ENCODE measurements around the gene OR10A3. TPM values are rescaled to one million over a fixed set of nuclear protein-coding genes. Genes with fewer than 3 reads are reported as not detected.

OR10A3 gene
- polyA plus RNA-seq, 1 donor: 0.04 TPM

DNA sequence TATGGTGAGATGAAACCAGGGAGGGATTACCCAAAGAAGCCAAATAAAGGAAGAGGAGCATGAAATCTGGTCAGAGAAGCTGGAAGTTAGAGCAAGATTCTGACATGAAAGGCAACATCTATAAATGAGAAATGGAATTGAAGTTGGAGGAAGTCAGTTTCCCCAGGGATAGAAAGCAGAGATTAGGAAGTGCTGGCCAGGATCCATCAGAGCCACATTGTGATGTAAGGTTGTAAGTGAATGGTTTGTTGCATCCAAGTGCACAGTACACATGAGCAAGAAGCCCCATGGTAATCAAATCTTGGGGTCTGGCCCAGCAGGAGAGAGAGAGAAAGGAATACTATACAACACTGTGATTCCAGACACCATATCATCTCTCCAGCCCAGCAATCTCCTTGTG is 30.3 kb upstream of the OR10A3 start:
- Histone ChIP-seq H3K27me3 (ENCODE audit: control insufficient read depth, insufficient read depth, low read length) (peaks cover 4% of the 10 kb centered on the region), H3K36me3 (ENCODE audit: control insufficient read depth, insufficient read depth, low read length) (no peaks in the 10 kb centered on the region), H3K4me3 (ENCODE audit: low read length) (no peak overlapping the region), H3K9me3 (ENCODE audit: control insufficient read depth, low read depth, low read length) (no peaks in the 10 kb centered on the region), H3K27ac (ENCODE audit: low read length) (no peak overlapping the region), H3K4me1 (ENCODE audit: control insufficient read depth, insufficient read depth, low read length) (no peaks in the 10 kb centered on the region)
- no peak for DNase-seq

DNA sequence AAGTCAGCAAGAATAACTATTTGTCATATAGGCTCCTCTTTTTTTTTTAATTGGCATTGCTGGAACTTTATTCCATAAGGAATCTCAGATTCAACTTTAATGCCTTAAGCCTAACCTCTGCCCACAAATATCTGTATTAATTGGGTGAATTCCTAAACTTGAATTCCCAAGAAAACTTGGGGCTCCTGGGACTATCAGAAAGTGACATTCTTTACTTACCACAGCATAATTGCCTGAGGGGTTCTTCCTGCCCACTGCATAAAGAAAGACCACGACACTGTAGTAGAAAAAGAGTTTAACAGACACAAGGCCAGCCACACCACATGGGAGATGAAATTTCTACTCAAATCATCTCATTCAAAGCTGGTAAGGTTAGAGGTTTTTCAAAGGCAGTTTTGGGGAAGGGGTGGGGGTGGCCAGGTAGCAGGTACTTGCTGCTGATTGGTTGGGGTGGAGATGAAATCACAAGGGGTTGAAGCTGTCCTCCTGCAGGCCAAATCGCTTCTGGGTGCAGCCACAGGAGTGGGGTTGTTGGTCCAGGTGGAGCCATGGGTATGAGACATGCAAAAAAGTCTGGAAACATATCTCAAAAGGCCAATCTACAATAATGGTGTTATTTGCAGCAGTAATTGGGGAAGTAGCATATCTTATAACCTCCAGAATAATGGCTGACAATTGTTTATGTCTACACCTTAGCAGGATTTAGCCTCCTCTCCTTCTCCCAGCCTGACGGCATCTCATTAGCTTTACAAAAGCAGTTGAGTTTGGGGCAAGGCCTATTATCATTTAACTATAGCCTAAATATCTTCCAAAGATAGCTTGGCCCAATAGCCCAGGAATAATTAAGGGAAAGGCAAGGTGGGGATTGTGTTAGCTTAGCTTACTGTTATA is 28.5 kb upstream of the OR10A3 start:
- H3K27ac ChIP-seq (ENCODE audit: low read length): no peak overlapping the region
- no peaks in the 10 kb centered on the region for H3K4me1 ChIP-seq (ENCODE audit: control insufficient read depth, insufficient read depth, low read length)
- H3K27me3 ChIP-seq (ENCODE audit: control insufficient read depth, insufficient read depth, low read length): peaks cover 4% of the 10 kb centered on the region
- no peaks in the 10 kb centered on the region for H3K36me3 ChIP-seq (ENCODE audit: control insufficient read depth, insufficient read depth, low read length)
- H3K4me3 ChIP-seq (ENCODE audit: low read length): no peak overlapping the region
- no peaks in the 10 kb centered on the region for H3K9me3 ChIP-seq (ENCODE audit: control insufficient read depth, low read depth, low read length)
- no peak for DNase-seq
- no CpG with 5 or more reads among the region's 3 CpGs for WGBS (ENCODE audit: insufficient coverage, low lambda C conversion rate)

DNA sequence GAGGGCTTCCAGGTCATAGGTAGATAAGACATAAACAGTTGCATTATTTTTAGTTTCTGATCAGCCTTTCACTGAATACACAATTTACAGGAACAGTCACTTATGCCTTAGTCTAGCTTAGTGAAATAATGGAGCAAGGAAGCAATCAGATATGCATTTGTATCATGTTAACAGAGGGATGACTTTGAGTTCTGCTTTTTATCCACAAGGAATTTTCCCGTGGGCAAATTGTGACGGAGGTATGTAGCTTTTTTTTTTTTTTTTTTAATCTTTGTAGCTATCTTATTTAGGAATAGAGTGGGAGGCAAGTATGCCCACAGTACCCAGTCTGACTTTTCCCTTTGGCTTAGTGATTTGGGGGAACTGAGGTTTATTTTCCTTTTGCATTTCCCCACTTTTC is 27.2 kb upstream of the OR10A3 start:
- Histone ChIP-seq H3K4me1 (ENCODE audit: control insufficient read depth, insufficient read depth, low read length) (no peaks in the 10 kb centered on the region), H3K27me3 (ENCODE audit: control insufficient read depth, insufficient read depth, low read length) (peaks cover 4% of the 10 kb centered on the region), H3K9me3 (ENCODE audit: control insufficient read depth, low read depth, low read length) (no peaks in the 10 kb centered on the region), H3K4me3 (ENCODE audit: low read length) (no peak overlapping the region), H3K27ac (ENCODE audit: low read length) (no peak overlapping the region), H3K36me3 (ENCODE audit: control insufficient read depth, insufficient read depth, low read length) (no peaks in the 10 kb centered on the region)
- no CpG with 5 or more reads among the region's 2 CpGs for WGBS (ENCODE audit: insufficient coverage, low lambda C conversion rate)
- DNase-seq: no peak

DNA sequence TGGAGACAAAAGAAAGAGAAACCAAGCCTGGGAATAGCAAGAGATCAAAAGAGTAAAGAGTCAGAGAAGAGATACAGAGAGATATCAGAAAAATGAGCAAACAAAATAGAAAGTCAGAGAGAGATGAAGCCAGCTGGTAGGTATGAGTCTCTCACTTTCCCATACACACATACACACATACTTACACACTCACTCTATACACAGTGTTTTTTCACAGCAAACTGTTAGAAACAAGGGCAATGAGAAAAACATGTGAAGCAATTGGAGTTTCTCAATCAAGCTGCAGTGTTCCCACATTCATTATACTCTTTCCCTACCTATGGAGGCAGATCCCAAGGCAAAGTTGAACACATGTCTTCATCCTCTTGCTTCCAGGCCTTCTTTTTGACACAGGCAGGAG is 26.3 kb upstream of the OR10A3 start:
- Histone ChIP-seq H3K27ac (ENCODE audit: low read length) (no peak overlapping the region), H3K4me3 (ENCODE audit: low read length) (no peak overlapping the region), H3K27me3 (ENCODE audit: control insufficient read depth, insufficient read depth, low read length) (peaks cover 4% of the 10 kb centered on the region), H3K4me1 (ENCODE audit: control insufficient read depth, insufficient read depth, low read length) (no peaks in the 10 kb centered on the region), H3K36me3 (ENCODE audit: control insufficient read depth, insufficient read depth, low read length) (no peaks in the 10 kb centered on the region), H3K9me3 (ENCODE audit: control insufficient read depth, low read depth, low read length) (no peaks in the 10 kb centered on the region)
- DNase-seq: no peak

DNA sequence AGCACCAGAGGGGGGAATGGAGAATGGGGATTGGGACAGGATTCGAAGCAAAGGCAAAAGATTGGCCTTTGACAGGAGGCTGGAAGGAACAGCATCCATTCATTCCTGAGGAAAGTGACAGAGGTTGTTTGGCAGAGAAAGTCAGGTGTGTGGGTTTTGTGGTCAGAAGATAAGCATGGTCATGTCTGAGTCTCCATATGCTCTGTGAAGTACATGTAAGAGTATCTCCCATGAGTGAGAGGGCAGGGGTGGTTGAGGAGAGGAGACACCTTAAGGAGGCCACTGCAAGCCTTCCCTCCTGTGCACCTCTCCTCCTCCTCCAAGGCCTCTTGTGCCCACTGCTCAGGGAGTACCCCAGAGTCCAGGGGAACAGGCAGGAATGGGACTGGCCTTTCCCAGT is 25.6 kb upstream of the OR10A3 start:
- H3K27ac ChIP-seq (ENCODE audit: low read length): no peak overlapping the region
- WGBS (ENCODE audit: insufficient coverage, low lambda C conversion rate): no CpG with 5 or more reads among the region's 1 CpG
- H3K36me3 ChIP-seq (ENCODE audit: control insufficient read depth, insufficient read depth, low read length): no peaks in the 10 kb centered on the region
- H3K27me3 ChIP-seq (ENCODE audit: control insufficient read depth, insufficient read depth, low read length): peaks cover 4% of the 10 kb centered on the region
- no peaks in the 10 kb centered on the region for H3K4me1 ChIP-seq (ENCODE audit: control insufficient read depth, insufficient read depth, low read length)
- H3K4me3 ChIP-seq (ENCODE audit: low read length): no peak overlapping the region
- no peak for DNase-seq
- no peaks in the 10 kb centered on the region for H3K9me3 ChIP-seq (ENCODE audit: control insufficient read depth, low read depth, low read length)

DNA sequence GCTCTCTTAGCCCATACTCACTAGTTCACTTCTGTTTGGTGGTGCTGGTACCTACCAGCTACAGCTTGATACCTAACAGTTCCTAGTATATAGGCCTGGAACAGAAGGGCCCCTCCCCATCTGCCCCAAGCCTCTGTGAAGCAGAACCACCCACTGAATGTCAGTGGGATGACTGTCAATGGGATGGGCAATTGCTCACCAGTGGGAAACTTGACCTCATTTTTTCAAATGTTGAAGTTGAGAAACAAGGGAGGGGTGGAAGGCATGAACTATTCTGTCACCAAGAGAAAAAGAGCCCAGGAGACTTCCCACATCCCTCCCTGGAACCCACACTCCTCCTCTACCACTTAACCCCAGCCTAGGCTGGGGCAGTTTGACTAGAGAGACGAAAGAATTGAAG is 23.9 kb upstream of the OR10A3 start, which contains the start of gene NLRP10:
Gene NLRP10 (minus strand): TSS at position 62 of the 400 bp plus-strand sequence. CDS start 1,952 bp downstream, outside the sequence.
- Histone ChIP-seq H3K4me1 (ENCODE audit: control insufficient read depth, insufficient read depth, low read length) (no peaks in the 10 kb centered on the region), H3K27me3 (ENCODE audit: control insufficient read depth, insufficient read depth, low read length) (no peaks in the 10 kb centered on the region), H3K27ac (ENCODE audit: low read length) (no peak within 1 kb of the TSS), H3K9me3 (ENCODE audit: control insufficient read depth, low read depth, low read length) (no peaks in the 10 kb centered on the region), H3K4me3 (ENCODE audit: low read length) (no peak within 1 kb of the TSS), H3K36me3 (ENCODE audit: control insufficient read depth, insufficient read depth, low read length) (no peaks in the 10 kb centered on the region)
- DNase-seq: no peak
- no CpG with 5 or more reads among the region's 1 CpG for WGBS (ENCODE audit: insufficient coverage, low lambda C conversion rate)

DNA sequence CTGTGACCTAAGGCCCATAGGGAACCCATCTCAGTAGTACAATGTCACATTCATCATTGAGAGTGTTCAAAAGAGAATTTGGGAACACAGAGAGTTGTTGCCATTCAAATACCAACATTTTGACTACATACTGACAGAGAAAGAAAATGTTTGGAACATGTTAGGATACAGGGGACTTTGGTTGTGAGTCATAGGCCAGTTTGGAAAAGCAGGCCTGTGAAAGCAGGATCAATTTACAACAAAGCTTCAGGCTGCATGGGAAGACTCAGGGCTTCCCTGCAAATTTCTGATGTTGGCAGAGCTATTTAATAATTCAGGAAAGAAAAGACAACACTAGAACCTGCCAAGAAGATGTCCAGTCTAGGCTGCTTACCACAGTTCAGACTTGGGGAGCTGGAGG is 23.4 kb upstream of the OR10A3 start:
- Histone ChIP-seq H3K36me3 (ENCODE audit: control insufficient read depth, insufficient read depth, low read length) (no peaks in the 10 kb centered on the region), H3K27me3 (ENCODE audit: control insufficient read depth, insufficient read depth, low read length) (no peaks in the 10 kb centered on the region), H3K4me1 (ENCODE audit: control insufficient read depth, insufficient read depth, low read length) (no peaks in the 10 kb centered on the region), H3K27ac (ENCODE audit: low read length) (no peak overlapping the region), H3K4me3 (ENCODE audit: low read length) (no peak overlapping the region), H3K9me3 (ENCODE audit: control insufficient read depth, low read depth, low read length) (no peaks in the 10 kb centered on the region)
- no peak for DNase-seq

DNA sequence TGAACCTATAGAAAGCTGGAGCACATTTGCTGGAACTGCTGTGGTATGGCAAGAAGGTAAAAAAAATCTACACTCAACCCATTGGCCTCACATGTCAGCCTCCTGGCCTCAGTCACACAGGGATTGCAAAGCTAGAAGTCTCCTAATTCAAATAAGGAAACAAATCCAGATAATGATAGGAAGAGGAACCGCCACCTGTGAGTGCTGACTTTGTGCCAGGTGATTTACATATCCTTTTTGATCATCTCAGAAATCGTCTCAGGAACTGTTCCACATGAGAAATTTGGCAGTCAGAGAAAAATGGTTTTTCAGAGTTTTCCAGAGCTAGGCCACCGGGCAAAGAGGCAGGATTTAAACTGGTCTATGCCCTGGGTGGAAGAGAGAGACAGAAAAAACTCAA is 22.8 kb upstream of the OR10A3 start:
- H3K36me3 ChIP-seq (ENCODE audit: control insufficient read depth, insufficient read depth, low read length): no peaks in the 10 kb centered on the region
- H3K9me3 ChIP-seq (ENCODE audit: control insufficient read depth, low read depth, low read length): no peaks in the 10 kb centered on the region
- no peak for DNase-seq
- no peak overlapping the region for H3K27ac ChIP-seq (ENCODE audit: low read length)
- H3K4me3 ChIP-seq (ENCODE audit: low read length): no peak overlapping the region
- H3K27me3 ChIP-seq (ENCODE audit: control insufficient read depth, insufficient read depth, low read length): no peaks in the 10 kb centered on the region
- 92% methylated on average over 1 of the region's 3 CpGs for WGBS (ENCODE audit: insufficient coverage, low lambda C conversion rate)
- no peaks in the 10 kb centered on the region for H3K4me1 ChIP-seq (ENCODE audit: control insufficient read depth, insufficient read depth, low read length)

DNA sequence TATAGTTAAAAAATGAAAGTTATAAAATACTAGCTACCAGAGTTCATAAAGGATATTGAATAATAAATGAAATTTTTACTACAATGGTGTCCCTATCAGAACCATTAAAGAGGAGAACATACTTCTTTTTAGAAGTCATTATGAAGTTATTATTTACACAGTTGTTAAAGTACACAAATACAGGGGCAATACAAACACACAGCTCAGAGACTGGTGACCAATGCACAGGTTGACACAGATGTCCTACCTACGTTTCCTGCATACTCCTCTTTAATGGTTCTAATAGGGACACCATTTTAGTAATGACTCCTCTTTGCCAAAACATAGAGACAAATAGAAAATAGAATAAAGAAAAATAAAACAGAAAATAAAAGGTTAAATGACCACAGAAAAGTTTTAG is 13.7 kb upstream of the OR10A3 start:
- H3K36me3 ChIP-seq (ENCODE audit: control insufficient read depth, insufficient read depth, low read length): no peaks in the 10 kb centered on the region
- H3K4me3 ChIP-seq (ENCODE audit: low read length): no peak overlapping the region
- DNase-seq: no peak
- WGBS (ENCODE audit: insufficient coverage, low lambda C conversion rate): 29% methylated on average over 1 of the region's 1 CpG
- no peaks in the 10 kb centered on the region for H3K27me3 ChIP-seq (ENCODE audit: control insufficient read depth, insufficient read depth, low read length)
- H3K9me3 ChIP-seq (ENCODE audit: control insufficient read depth, low read depth, low read length): no peaks in the 10 kb centered on the region
- no peak overlapping the region for H3K27ac ChIP-seq (ENCODE audit: low read length)
- no peaks in the 10 kb centered on the region for H3K4me1 ChIP-seq (ENCODE audit: control insufficient read depth, insufficient read depth, low read length)

DNA sequence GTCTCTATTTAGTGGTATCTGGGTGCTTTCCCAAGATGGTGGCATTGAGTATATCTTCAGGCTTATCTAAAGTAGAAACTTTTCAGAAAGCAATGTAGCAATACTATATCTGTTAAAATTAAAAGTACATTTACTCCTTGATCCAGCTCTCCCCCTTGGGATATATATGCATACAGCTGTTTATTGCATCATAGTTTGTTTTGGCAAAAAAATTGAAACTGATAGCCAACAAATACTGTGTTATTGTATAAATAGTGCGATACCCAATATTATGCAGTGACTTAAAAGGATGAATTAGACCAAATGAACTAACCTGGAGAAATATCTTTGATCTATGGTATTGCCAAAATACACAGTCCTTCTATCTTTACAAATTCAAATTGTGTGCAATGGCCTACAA is 8.4 kb upstream of the OR10A3 start:
- Histone ChIP-seq H3K9me3 (ENCODE audit: control insufficient read depth, low read depth, low read length) (no peaks in the 10 kb centered on the region), H3K4me3 (ENCODE audit: low read length) (no peak overlapping the region), H3K27me3 (ENCODE audit: control insufficient read depth, insufficient read depth, low read length) (peaks cover 2% of the 10 kb centered on the region), H3K36me3 (ENCODE audit: control insufficient read depth, insufficient read depth, low read length) (no peaks in the 10 kb centered on the region), H3K27ac (ENCODE audit: low read length) (no peak overlapping the region), H3K4me1 (ENCODE audit: control insufficient read depth, insufficient read depth, low read length) (no peaks in the 10 kb centered on the region)
- DNase-seq: no peak
- WGBS (ENCODE audit: insufficient coverage, low lambda C conversion rate): no CpG with 5 or more reads among the region's 1 CpG

DNA sequence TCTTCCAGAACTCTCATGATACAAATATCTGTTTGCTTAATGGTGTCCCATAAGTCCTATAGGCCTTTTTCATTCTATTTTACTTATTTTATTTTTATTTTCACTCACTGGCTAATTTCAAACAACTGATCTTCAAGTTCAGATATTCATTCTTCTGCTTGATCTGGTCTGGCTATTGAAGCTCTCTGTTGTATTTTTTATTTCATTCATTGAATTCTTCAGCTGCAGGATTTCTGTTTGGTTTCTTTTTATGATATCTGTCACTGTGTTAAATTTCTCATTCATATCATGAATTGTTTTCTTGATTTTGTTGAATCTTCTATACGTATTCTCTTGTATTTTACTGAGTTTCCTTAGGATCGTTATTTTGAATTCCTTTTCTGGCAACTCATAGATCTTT is 2.6 kb upstream of the OR10A3 start:
- Histone ChIP-seq H3K27me3 (ENCODE audit: control insufficient read depth, insufficient read depth, low read length) (peaks cover 2% of the 10 kb centered on the region), H3K4me3 (ENCODE audit: low read length) (no peak overlapping the region), H3K9me3 (ENCODE audit: control insufficient read depth, low read depth, low read length) (peaks cover 7% of the 10 kb centered on the region), H3K36me3 (ENCODE audit: control insufficient read depth, insufficient read depth, low read length) (no peaks in the 10 kb centered on the region), H3K27ac (ENCODE audit: low read length) (no peak overlapping the region), H3K4me1 (ENCODE audit: control insufficient read depth, insufficient read depth, low read length) (no peaks in the 10 kb centered on the region)
- no peak for DNase-seq
- 88% methylated on average over 1 of the region's 2 CpGs for WGBS (ENCODE audit: insufficient coverage, low lambda C conversion rate)
